Panc1 (cell line): ENCODE data around the gene TMEM239. TPM values are rescaled to one million over a fixed set of nuclear protein-coding genes. Genes with fewer than 3 reads are reported as not detected.

ENCODE experiments used
- ATAC-seq: fragments of 200-7000 bp; cut with Tn5 transposase; 2 replicates; pipeline ENCODE4 v1.9.1; 2020; ENCODE audit warnings: mild to moderate bottlenecking, moderate library complexity
- BruUV-seq: library from RNA; stranded (reverse); fragments of 400-500 nt; replicated peaks from 2 replicates; lab custom pipeline; 2021; lab: Mats Ljungman, UMichigan
- CTCF ChIA-PET: fragments of 300-600 bp; sonication (Branson Sonifier 250); formaldehyde crosslinking; loops from one replicate; lab custom pipeline; 2022; ENCODE audit warnings: antibody characterized with exemption; lab: Charles Lee
- POLR2A ChIA-PET: fragments of 300-600 bp; sonication (Branson Sonifier 250); formaldehyde crosslinking; loops from one replicate; lab custom pipeline; 2022; ENCODE audit warnings: antibody characterized with exemption; lab: Charles Lee
- DNase-seq: peaks from one replicate; pipeline ENCODE4 v3.0.0-alpha.2; 2010; ENCODE audit warnings: low read depth, low spot score
- H3K27ac ChIP-seq: 2 replicates; pipeline ENCODE4 v1.5.1; 2011; ENCODE audit warnings: mild to moderate bottlenecking, low read length, inconsistent platforms
- H3K27me3 ChIP-seq: fragments of 200-500 bp; sonication (Bioruptor generic); 2 replicates; pipeline ENCODE4 v1.6.0; 2014; ENCODE audit warnings: low read length, inconsistent platforms; ENCODE audit not compliant: control insufficient read depth, insufficient read depth
- H3K36me3 ChIP-seq: fragments of 200-500 bp; sonication (Bioruptor generic); 2 replicates; pipeline ENCODE4 v1.5.1; 2014; ENCODE audit warnings: inconsistent platforms, mild to moderate bottlenecking, low read length, moderate library complexity; ENCODE audit not compliant: control insufficient read depth, insufficient read depth
- H3K4me1 ChIP-seq: 2 replicates; pipeline ENCODE4 v1.5.1; 2011; ENCODE audit warnings: inconsistent platforms, mild to moderate bottlenecking, low read length, moderate library complexity; ENCODE audit not compliant: control insufficient read depth, insufficient read depth
- H3K4me3 ChIP-seq, 2 experiments: 2 replicates each; pipeline ENCODE4 v1.5.1; 2011 to 2012; ENCODE audit warnings: low read depth in 2 of 2, low read length in 2 of 2, mild to moderate bottlenecking in 2 of 2, inconsistent platforms in 1 of 2, moderate library complexity in 1 of 2
- H3K9me3 ChIP-seq: fragments of 200-500 bp; sonication (Bioruptor generic); 2 replicates; pipeline ENCODE4 v1.5.1; 2014; ENCODE audit warnings: low read depth, mild to moderate bottlenecking, inconsistent platforms, low read length, moderate library complexity; ENCODE audit not compliant: control insufficient read depth, insufficient read depth
- CTCF ChIP-seq: fragments of 450-650 bp; IDR thresholded peaks from 2 replicates; pipeline ENCODE4 v1.5.1; 2017; ENCODE audit warnings: mild to moderate bottlenecking
- POLR2AphosphoS5 ChIP-seq: IDR thresholded peaks from 2 replicates; pipeline ENCODE4 v1.6.1; 2012; ENCODE audit warnings: mild to moderate bottlenecking, low read depth, low read length, moderate library complexity
- REST ChIP-seq, 2 experiments: IDR thresholded peaks; 2 replicates each; pipeline ENCODE4 v1.6.1; 2011 to 2012; ENCODE audit warnings: low read depth in 2 of 2, control low read depth in 1 of 2, low read length in 1 of 2, mild to moderate bottlenecking in 1 of 2, moderate library complexity in 1 of 2; ENCODE audit not compliant: insufficient read depth in 1 of 2
- SIN3A ChIP-seq: IDR thresholded peaks from 2 replicates; pipeline ENCODE4 v1.6.1; 2012; ENCODE audit warnings: low read depth, mild to moderate bottlenecking, low read length, moderate library complexity, borderline replicate concordance; ENCODE audit not compliant: insufficient read depth
- TCF7L2 ChIP-seq: IDR thresholded peaks from 2 replicates; pipeline ENCODE4 v1.6.1; 2011; ENCODE audit warnings: mild to moderate bottlenecking, low read depth, low read length, inconsistent platforms
- in situ Hi-C: cut with HindIII; loops from 2 replicates; pipeline ENCODE4 v1.10.0; 2016; ENCODE audit warnings: low sequenced_read_pairs, low pct_unique_long_range_greater_than_20kb
- intact Hi-C: fragments of 100-400 bp; cut with micrococcal nuclease; formaldehyde crosslinking; loops from one replicate; pipeline ENCODE4 v1.10.0; 2022; ENCODE audit not compliant: unreplicated experiment
- total RNA-seq: library from RNA; stranded (reverse); gene quantifications from one replicate; pipeline ENCODE4 v1.2.1, GENCODE V29; 2021; ENCODE audit not compliant: unreplicated experiment

The TMEM239 gene
- total RNA-seq, 1 experiment from 2014 or later = not detected

GRCh38 chr20:2804852-2805688 is 11.1 kb upstream of the TMEM239 start:
- H3K27me3 ChIP-seq = peaks cover 7% of the 10 kb centered on the region; the same call in 1 of the 2 replicates
- CTCF ChIA-PET = no interaction called here
- POLR2A ChIA-PET = no interaction called here
- intact Hi-C loops = no loop called here
- no peaks in the 10 kb centered on the region for H3K36me3 ChIP-seq
- ATAC-seq = peak; percentile 72
- no TSS peak for BruUV-seq
- in situ Hi-C loops = no loop called here
- H3K4me1 ChIP-seq = no peaks in the 10 kb centered on the region
- no peak for TF ChIP-seq REST (IDR thresholded peaks at IDR 0.05; ENCODE audit: insufficient read depth in 1 of 2, low read depth in 2 of 2, low read length in 1 of 2)
- no peak for TF ChIP-seq POLR2AphosphoS5
- TF ChIP-seq TCF7L2 = no peak
- TF ChIP-seq CTCF = no peak
- no peak for TF ChIP-seq SIN3A
- no peaks in the 10 kb centered on the region for H3K9me3 ChIP-seq
- no peak overlapping the region for H3K4me3 ChIP-seq
- no peak for DNase-seq
- H3K27ac ChIP-seq = no peak overlapping the region

- POLR2A ChIA-PET = no interaction called here
- TF ChIP-seq TCF7L2 (no peak), CTCF (no peak), REST (IDR thresholded peaks at IDR 0.05; ENCODE audit: insufficient read depth in 1 of 2, low read depth in 2 of 2, low read length in 1 of 2) (no peak), SIN3A (no peak), POLR2AphosphoS5 (no peak)
- no TSS peak for BruUV-seq
- H3K27ac ChIP-seq = no peak overlapping the region
- ATAC-seq (no peak), DNase-seq (no peak)
- CTCF ChIA-PET = no interaction called here
- H3K9me3 ChIP-seq = no peaks in the 10 kb centered on the region
- no peak overlapping the region for H3K4me3 ChIP-seq
- no peaks in the 10 kb centered on the region for H3K36me3 ChIP-seq
- intact Hi-C loops (no loop called here), in situ Hi-C loops (no loop called here)
- H3K4me1 ChIP-seq = no peaks in the 10 kb centered on the region
- peaks cover 7% of the 10 kb centered on the region; the same call in 1 of the 2 replicates for H3K27me3 ChIP-seq
These were observed 10.3 kb upstream of the TMEM239 start for GRCh38 chr20:2805689-2806350.
